Kidney epithelial cell (primary cell): Measurements from ENCODE around the gene SLC25A21. TPM values are rescaled to one million over a fixed set of nuclear protein-coding genes. Genes with fewer than 3 reads are reported as not detected.

Experiments used
- DNase-seq: peaks from one replicate; pipeline ENCODE4 v3.0.0-alpha.2; 2010; ENCODE audit warnings: low read depth
- H3K27me3 ChIP-seq: 2 replicates; pipeline ENCODE4 v1.6.0; 2011; ENCODE audit warnings: low read length; ENCODE audit not compliant: control insufficient read depth, insufficient read depth
- H3K36me3 ChIP-seq: 2 replicates; pipeline ENCODE4 v1.5.1; 2011; ENCODE audit warnings: low read length; ENCODE audit not compliant: control insufficient read depth, insufficient read depth
- H3K4me3 ChIP-seq: 2 replicates; pipeline ENCODE4 v1.5.1; 2011; ENCODE audit warnings: low read depth, mild to moderate bottlenecking, control low read depth, low read length
- CTCF ChIP-seq: IDR thresholded peaks from 2 replicates; pipeline ENCODE4 v1.5.1; 2011; ENCODE audit warnings: mild to moderate bottlenecking, moderate library complexity, low read length, control low read depth, inconsistent platforms; ENCODE audit not compliant: insufficient read depth, poor library complexity, severe bottlenecking
- total RNA-seq: library from RNA; depleted of rRNA; stranded (reverse); fragments of >200 nt; gene quantifications from 2 replicates; pipeline ENCODE4 v1.2.3, GENCODE V29; 2015

SLC25A21 gene
- total RNA-seq, 1 donor from 2014 or later, result 2.1 TPM

DNA sequence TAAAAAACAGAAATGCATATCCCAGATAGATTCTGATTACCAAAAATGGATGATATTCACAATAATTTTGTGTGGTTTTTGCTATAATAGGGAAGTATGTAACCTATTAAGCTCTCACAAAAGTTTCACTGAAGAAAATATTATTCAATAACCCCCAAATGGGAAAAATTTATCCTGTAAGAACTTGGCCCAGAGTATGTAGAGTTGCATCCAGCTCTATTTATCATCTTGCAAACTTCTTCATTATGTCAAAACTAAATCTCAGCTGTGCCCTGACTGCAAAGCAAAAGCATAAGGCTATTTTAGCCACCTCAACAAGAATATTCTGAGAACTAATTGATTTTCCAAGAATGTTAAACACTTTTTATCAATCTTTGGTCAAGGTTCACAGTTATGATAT lies 311.6 kb downstream of the SLC25A21 start:
- no peak overlapping the region for H3K4me3 ChIP-seq
- no peaks in the 10 kb centered on the region for H3K36me3 ChIP-seq
- no peaks in the 10 kb centered on the region for H3K27me3 ChIP-seq
- no peak for DNase-seq
- TF ChIP-seq CTCF, result no peak

GRCh38 chr14:36859119-36859518 lies 313.3 kb downstream of the SLC25A21 start:
- TF ChIP-seq CTCF, result no peak
- Histone ChIP-seq H3K4me3 (no peak overlapping the region), H3K27me3 (no peaks in the 10 kb centered on the region), H3K36me3 (no peaks in the 10 kb centered on the region)
- DNase-seq, result no peak

- no peak for DNase-seq
- Histone ChIP-seq H3K36me3 (no peaks in the 10 kb centered on the region), H3K4me3 (no peak overlapping the region), H3K27me3 (no peaks in the 10 kb centered on the region)
- TF ChIP-seq CTCF, result no peak
Measured at GRCh38 chr14:36857842-36858445, 314.5 kb downstream of the SLC25A21 start.

DNA sequence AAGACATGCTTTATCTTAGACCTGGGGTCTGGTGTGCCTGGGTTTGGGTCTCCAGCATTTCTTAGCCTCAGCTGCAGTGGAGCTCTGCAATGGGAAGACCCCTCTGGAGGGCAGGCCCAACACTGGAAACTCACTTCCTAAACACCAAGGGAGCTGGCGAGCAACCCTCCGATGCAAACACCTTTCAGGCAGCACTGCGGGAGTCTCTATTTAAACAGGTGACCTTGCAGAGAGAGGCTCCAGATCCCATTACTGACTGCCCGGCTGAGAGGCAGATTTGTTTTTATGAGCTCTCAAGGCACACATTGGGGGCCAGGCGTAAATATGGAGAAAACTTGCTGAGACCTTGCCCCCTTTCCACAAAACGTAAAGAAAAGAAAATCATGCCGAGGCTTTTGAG lies 315.3 kb downstream of the SLC25A21 start:
- TF ChIP-seq CTCF, result no peak
- DNase-seq, result no peak
- Histone ChIP-seq H3K36me3 (no peaks in the 10 kb centered on the region), H3K4me3 (no peak overlapping the region), H3K27me3 (no peaks in the 10 kb centered on the region)

DNA sequence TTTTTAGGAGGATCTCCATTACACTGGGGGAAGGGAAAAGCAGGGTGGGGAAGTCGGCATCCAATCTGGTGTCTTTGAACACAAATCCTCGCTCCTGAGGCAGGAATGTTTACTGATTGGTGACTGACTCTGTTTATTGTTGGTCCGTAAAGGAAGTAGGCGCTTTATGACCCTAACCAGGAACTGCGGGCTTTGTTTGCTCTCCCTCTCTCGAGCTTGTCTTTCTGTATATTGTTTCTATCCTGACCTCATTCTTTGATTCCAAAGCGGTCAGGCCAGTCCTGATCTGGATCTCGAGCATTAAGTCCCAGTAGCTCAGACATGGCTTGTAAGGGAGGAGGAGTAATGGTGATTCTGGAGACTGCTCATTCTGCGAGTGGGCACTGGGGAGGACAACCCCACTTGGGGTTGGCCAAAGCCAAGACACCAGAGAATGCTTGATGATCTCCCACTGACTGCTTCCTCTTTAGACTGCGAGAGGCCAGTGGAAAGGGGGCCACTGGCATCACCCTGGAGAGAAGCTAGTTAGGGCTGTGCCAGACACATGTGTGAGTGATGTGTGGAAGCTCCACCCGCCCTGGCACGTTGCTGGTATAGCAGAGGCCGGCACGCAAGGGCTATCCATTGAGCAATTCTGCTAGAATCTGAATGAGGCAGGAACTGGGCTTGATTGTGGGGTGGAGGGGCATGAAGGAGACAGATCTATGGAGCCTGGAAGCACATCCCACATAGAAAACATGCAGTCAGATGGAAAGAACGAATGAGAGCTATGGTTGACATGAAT lies 316.1 kb downstream of the SLC25A21 start:
- DNase-seq, result no peak
- Histone ChIP-seq H3K27me3 (no peaks in the 10 kb centered on the region), H3K4me3 (no peak overlapping the region), H3K36me3 (no peaks in the 10 kb centered on the region)
- no peak for TF ChIP-seq CTCF
